SK-N-SH (cell line): ENCODE data around the gene PLXNB3. TPM values are rescaled to one million over a fixed set of nuclear protein-coding genes. Genes with fewer than 3 reads are reported as not detected.

Source experiments
- CTCF ChIA-PET: fragments of 300-600, 350-600 bp; formaldehyde crosslinking; extraction: SDS; loops from one replicate; lab custom pipeline; 2021; lab: Yijun Ruan, JAX
- POLR2A ChIA-PET: fragments of 350-600 bp; sonication (Branson Sonifier 250); formaldehyde crosslinking; extraction: SDS; loops from one replicate; lab custom pipeline; 2020; ENCODE audit warnings: antibody characterized with exemption, inconsistent platforms; lab: Yijun Ruan, JAX
- DNase-seq: peaks from one replicate; pipeline ENCODE4 v3.0.0; 2012
- H2AFZ ChIP-seq: fragments of 200-600 bp; sonication (generic); 2 replicates; pipeline ENCODE4 v1.8.1; 2016; ENCODE audit warnings: antibody characterized with exemption, mild to moderate bottlenecking, low read depth
- H3F3A ChIP-seq: fragments of 200-600 bp; sonication (generic); replicated peaks from 2 replicates; pipeline ENCODE3; 2016; ENCODE audit warnings: antibody characterized with exemption, mild to moderate bottlenecking; ENCODE audit not compliant: insufficient read depth
- H3K27ac ChIP-seq, 2 experiments: fragments of 200-500 bp in 1 of 2; fragments of 200-600 bp in 1 of 2; sonication (Bioruptor generic) in 1 of 2; sonication (generic), shearing (Covaris generic) in 1 of 2; 2 replicates each; pipeline versions ENCODE4 v1.5.1 to v1.6.1; 2014 to 2016; ENCODE audit warnings: low read depth in 2 of 2, inconsistent platforms in 1 of 2, low read length in 1 of 2, mild to moderate bottlenecking in 1 of 2, mixed read lengths in 1 of 2
- H3K27me3 ChIP-seq: fragments of 200-600 bp; sonication (generic), shearing (Covaris generic); 2 replicates; pipeline ENCODE4 v1.6.1; 2016; ENCODE audit warnings: mixed run types; ENCODE audit not compliant: insufficient read depth
- H3K36me3 ChIP-seq, 2 experiments: fragments of 200-500 bp in 1 of 2; fragments of 200-600 bp in 1 of 2; sonication (Bioruptor generic) in 1 of 2; sonication (generic) in 1 of 2; replicated peaks in 1 of 2; 2 replicates each; pipeline versions ENCODE3 to v1.5.1; 2014 to 2016; ENCODE audit warnings: low read length in 1 of 2, mild to moderate bottlenecking in 1 of 2; ENCODE audit not compliant: insufficient read depth in 2 of 2, control insufficient read depth in 1 of 2
- H3K4me1 ChIP-seq, 2 experiments: fragments of 200-500 bp in 1 of 2; fragments of 200-600 bp in 1 of 2; sonication (Bioruptor generic) in 1 of 2; sonication (generic), shearing (Covaris generic) in 1 of 2; 2 replicates each; pipeline versions ENCODE4 v1.5.1 to v1.6.1; 2014 to 2016; ENCODE audit warnings: low read depth in 1 of 2, low read length in 1 of 2, mixed run types in 1 of 2; ENCODE audit not compliant: insufficient read depth in 2 of 2, control insufficient read depth in 1 of 2
- H3K4me2 ChIP-seq: fragments of 200-600 bp; sonication (generic), shearing (Covaris generic); 2 replicates; pipeline ENCODE4 v1.6.1; 2017; ENCODE audit warnings: mixed run types
- H3K4me3 ChIP-seq, 2 experiments: fragments of 200-500 bp in 1 of 2; fragments of 200-600 bp in 1 of 2; sonication (Bioruptor generic) in 1 of 2; sonication (generic), shearing (Covaris generic) in 1 of 2; 2 replicates each; pipeline versions ENCODE4 v1.5.1 to v1.8.1; 2014 to 2016; ENCODE audit warnings: low read depth in 2 of 2, inconsistent platforms in 1 of 2, low read length in 1 of 2, mild to moderate bottlenecking in 1 of 2, mixed read lengths in 1 of 2, moderate library complexity in 1 of 2
- H3K79me2 ChIP-seq: fragments of 200-600 bp; sonication (generic); 2 replicates; pipeline ENCODE4 v1.8.1; 2017; ENCODE audit warnings: mild to moderate bottlenecking; ENCODE audit not compliant: insufficient read depth
- H3K9ac ChIP-seq: fragments of 200-600 bp; sonication (generic); 2 replicates; pipeline ENCODE4 v1.6.1; 2017; ENCODE audit warnings: mixed run types
- H3K9me2 ChIP-seq: fragments of 200-600 bp; sonication (generic); 2 replicates; pipeline ENCODE4 v1.6.1; 2017; ENCODE audit warnings: mixed run types
- H3K9me3 ChIP-seq: fragments of 200-600 bp; sonication (generic); 2 replicates; pipeline ENCODE4 v1.6.1; 2017; ENCODE audit warnings: mixed run types, mild to moderate bottlenecking, moderate library complexity
- H4K20me1 ChIP-seq: fragments of 200-600 bp; sonication (generic); 2 replicates; pipeline ENCODE4 v1.6.1; 2017; ENCODE audit warnings: mild to moderate bottlenecking, mixed run types; ENCODE audit not compliant: insufficient read depth
- FOXM1 ChIP-seq: IDR thresholded peaks from 2 replicates; pipeline ENCODE4 v1.4.0; 2012; ENCODE audit warnings: low read depth, mild to moderate bottlenecking
- GABPA ChIP-seq: IDR thresholded peaks from 2 replicates; pipeline ENCODE4 v1.4.0; 2012; ENCODE audit warnings: low read depth, mild to moderate bottlenecking
- MEF2A ChIP-seq: IDR thresholded peaks from 2 replicates; pipeline ENCODE4 v1.4.0; 2012; ENCODE audit warnings: low read depth, borderline replicate concordance
- RAD21 ChIP-seq: IDR thresholded peaks from 2 replicates; pipeline ENCODE4 v1.6.1; 2012; ENCODE audit warnings: mild to moderate bottlenecking, low read length
- RFX5 ChIP-seq: IDR thresholded peaks from 2 replicates; pipeline ENCODE4 v1.6.1; 2012; ENCODE audit warnings: mild to moderate bottlenecking, improper control_type of control experiment, low read length
- SIN3A ChIP-seq: IDR thresholded peaks from 2 replicates; pipeline ENCODE4 v1.6.1; 2012; ENCODE audit warnings: low read depth, mild to moderate bottlenecking, low read length, moderate library complexity, borderline replicate concordance
- USF1 ChIP-seq: IDR thresholded peaks from 2 replicates; pipeline ENCODE4 v1.4.0; 2012; ENCODE audit warnings: low read depth, borderline replicate concordance
- ZBTB33 ChIP-seq: IDR thresholded peaks from 2 replicates; pipeline ENCODE4 v1.4.0; 2012; ENCODE audit warnings: low read depth, borderline replicate concordance
- WGBS: methylation state at CpG from one replicate; pipeline ENCODE4 v1.1.6; 2017; ENCODE audit warnings: low lambda C conversion rate; 5-methylcytosine and 5-hydroxymethylcytosine counted together
- polyA plus RNA-seq, 3 experiments: library from polyadenylated mRNA; depleted of rRNA; stranded (reverse); fragments of >200 nt; gene quantifications; 2 replicates each; pipeline ENCODE4 v1.2.3, GENCODE V29; 2012
- TF ChIP-seq, protein P1 (sequence below): IDR thresholded peaks from 2 replicates; pipeline ENCODE4; 2012
- TF ChIP-seq, protein P2 (sequence below): IDR thresholded peaks from 2 replicates; pipeline ENCODE4 v1.4.0; 2012; ENCODE audit warnings: low read depth

Gene PLXNB3
- polyA plus RNA-seq, 1 of the 3 experiments (the other 2 are of a cell fraction) = 15.5 TPM

GRCh38 chrX:153738056-153738605 is 25.9 kb upstream of the PLXNB3 start:
- 59% methylated on average over 10 of the region's 27 CpGs for WGBS

More at GRCh38 chrX:153738056-153738605, 25.9 kb upstream of the PLXNB3 start:
- H3K9me2 ChIP-seq = no peaks in the 10 kb centered on the region
- no peaks in the 10 kb centered on the region; the same call in none of the 2 replicates for H3K27me3 ChIP-seq
- no peak for TF ChIP-seq GABPA
- no peak for TF ChIP-seq RFX5
- TF ChIP-seq FOXM1 = no peak
- TF ChIP-seq, protein P1, sequence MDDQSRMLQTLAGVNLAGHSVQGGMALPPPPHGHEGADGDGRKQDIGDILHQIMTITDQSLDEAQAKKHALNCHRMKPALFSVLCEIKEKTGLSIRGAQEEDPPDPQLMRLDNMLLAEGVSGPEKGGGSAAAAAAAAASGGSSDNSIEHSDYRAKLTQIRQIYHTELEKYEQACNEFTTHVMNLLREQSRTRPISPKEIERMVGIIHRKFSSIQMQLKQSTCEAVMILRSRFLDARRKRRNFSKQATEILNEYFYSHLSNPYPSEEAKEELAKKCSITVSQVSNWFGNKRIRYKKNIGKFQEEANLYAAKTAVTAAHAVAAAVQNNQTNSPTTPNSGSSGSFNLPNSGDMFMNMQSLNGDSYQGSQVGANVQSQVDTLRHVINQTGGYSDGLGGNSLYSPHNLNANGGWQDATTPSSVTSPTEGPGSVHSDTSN = no peak
- TF ChIP-seq USF1 = no peak
- no peak for TF ChIP-seq ZBTB33
- TF ChIP-seq RAD21 = no peak
- TF ChIP-seq SIN3A = no peak
- TF ChIP-seq, protein P2, sequence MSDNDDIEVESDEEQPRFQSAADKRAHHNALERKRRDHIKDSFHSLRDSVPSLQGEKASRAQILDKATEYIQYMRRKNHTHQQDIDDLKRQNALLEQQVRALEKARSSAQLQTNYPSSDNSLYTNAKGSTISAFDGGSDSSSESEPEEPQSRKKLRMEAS = no peak
- TF ChIP-seq MEF2A = no peak
- peaks cover 0 to 7% of the 10 kb centered on the region in 2 experiments; a peak in 1 of 4 replicates for H3K4me1 ChIP-seq
- H2AFZ ChIP-seq = no peak overlapping the region
- no peak overlapping the region for H3K27ac ChIP-seq
- no peaks in the 10 kb centered on the region for H3K9me3 ChIP-seq
- no peaks in the 10 kb centered on the region for H3F3A ChIP-seq
- H3K9ac ChIP-seq = no peak overlapping the region
- H3K79me2 ChIP-seq = no peaks in the 10 kb centered on the region
- H4K20me1 ChIP-seq = no peaks in the 10 kb centered on the region
- no peak for DNase-seq
- H3K4me3 ChIP-seq = no peak overlapping the region
- peaks cover 0 to 4% of the 10 kb centered on the region in 2 experiments for H3K36me3 ChIP-seq
- no peak overlapping the region for H3K4me2 ChIP-seq
- ChIA-PET CTCF (interaction anchor here (1.0 kb wide), 1 partner anchor 26 kb away, joined by 3 read pairs; the partner anchor contains the start of gene PLXNB3), POLR2A (no interaction called here)
